ENCODE results near the gene CFAP100.

The CFAP100 gene

DNA sequence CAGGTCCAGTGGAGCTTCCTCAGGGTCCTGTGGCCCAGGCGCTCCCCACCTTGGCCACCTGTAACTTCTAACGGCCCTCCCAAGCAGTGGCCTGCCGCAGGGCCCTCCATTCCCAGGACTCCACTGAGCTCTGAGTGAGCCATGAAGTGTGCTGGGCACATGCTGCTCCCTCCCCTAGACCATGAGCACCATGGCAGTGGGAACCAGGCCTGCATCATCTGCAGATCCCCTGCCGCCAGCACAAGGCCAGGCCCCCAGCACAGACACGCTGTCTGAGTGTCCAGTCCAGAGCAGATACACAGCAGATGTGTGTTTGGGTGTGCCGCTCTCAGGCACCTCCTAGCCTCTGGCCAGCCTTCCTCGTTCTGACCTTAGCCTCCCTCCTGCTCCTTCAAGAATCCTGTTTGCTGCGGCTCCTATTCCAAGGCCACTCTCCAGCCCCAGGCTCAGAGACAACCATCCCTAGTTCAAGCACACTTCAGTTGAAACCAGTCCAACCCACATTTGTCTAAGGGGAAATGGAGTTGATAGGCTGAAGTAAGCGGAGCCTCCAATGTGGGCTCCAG, 30.5 kb upstream of the CFAP100 start:
- TF ChIP-seq GATA3 (IDR thresholded peaks at IDR 0.05; ENCODE audit: low read depth, low read length) (no peak), GATA2 (IDR thresholded peaks at IDR 0.05; ENCODE audit: low read depth, low read length) (no peak)

DNA sequence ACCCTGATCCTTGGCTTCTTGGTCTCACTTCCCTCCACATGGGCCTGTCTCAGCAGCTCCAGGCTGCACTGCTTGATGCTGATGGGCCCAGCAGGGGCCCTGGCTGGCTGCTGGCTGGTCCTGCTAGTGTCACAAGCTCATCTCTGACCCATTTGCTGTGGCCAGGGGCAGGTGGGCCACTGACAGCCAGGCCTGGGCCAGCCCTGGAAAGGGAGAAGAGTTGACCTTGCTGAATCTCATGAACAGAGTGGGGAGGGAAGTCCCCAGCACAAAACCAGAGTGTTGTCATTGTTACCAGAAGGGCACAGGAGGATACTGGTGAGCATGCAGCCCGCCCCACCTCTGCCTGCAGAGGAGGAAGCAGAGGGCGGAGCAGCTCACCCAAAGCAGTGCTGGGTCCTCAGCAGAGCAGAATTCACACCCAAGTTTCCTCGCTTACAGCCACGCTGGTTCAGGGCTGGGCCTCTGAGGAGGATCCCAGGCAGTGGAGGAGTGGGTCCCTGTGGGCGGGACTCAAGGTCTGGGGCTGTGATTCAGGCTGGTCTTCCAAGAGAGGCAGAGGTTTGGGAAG, 29.9 kb upstream of the CFAP100 start:
- TF ChIP-seq GATA2 (IDR thresholded peaks at IDR 0.05; ENCODE audit: low read depth, low read length) = no peak
- no peak for TF ChIP-seq GATA3 (IDR thresholded peaks at IDR 0.05; ENCODE audit: low read depth, low read length)

DNA sequence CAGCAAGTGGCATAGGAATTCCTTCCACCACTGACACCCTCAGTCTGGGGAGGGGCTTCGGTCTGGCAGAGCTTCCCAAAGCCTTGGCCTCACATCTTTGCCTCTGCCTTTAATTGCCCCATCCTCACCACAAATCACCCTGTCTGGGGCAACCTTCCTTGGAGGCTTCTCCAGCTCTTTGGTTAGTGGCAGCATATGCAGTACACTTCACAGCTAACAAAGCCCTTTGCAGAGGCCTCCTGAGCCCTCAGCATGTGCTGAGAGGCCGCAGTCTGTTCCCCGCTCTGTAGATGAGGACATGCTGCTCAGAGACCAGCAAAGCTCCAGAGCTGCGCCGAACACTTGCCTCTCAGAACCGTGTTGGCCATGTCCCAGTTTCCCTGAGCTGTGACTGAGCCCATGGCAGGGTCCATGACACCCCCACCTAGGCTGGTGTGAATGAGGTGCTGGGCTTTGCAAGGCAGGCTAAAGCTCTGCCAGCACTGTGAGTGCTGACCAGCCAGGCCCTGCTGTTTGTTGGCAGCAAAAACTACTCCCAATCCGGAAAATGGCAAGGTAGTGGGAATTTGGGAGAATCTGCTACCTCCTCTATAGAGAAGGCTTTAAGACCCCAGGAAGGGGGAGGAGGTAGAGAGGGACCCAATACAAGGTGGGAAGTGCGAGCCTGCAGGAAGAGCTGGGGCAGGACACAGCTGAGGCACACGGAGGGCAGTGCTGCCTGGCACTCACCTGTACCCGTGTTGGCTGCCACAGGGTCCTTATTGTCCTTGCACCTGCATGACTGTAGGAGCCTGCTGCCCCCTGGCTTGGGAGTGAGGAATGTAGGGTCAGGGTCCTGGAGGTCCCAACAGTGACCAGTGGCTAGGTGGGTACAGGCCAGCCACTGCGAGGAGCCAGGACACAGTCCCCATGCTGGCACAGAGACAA, 29.1 kb upstream of the CFAP100 start:
- no peak for TF ChIP-seq GATA2 (IDR thresholded peaks at IDR 0.05; ENCODE audit: low read depth, low read length)
- no peak for TF ChIP-seq GATA3 (IDR thresholded peaks at IDR 0.05; ENCODE audit: low read depth, low read length)

DNA sequence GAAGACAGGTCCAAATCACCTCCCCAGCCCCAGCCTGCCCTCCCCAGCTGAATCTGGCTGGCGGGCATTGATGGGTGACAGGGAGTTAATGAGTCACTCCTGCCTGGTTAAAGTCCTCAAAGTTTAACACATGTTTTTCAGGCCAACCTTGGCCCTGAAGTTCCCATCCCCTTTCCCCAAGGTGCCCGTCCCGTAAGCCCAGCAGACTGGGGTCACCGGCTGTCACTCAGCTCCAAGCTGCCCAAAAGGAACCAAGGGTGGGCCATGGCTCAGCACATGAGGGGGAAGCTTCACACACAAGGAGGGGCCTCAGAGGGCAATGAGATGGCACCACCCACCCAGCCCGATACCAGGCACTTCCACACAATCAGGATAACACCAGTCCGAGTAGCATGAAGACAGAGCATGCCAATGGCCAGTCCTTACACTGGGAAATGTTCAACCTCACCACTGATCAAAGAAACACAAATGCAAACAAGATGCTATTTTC, 27.3 kb upstream of the CFAP100 start:
- no peak for TF ChIP-seq GATA3 (IDR thresholded peaks at IDR 0.05; ENCODE audit: low read depth, low read length)
- no peak for TF ChIP-seq GATA2 (IDR thresholded peaks at IDR 0.05; ENCODE audit: low read depth, low read length)

DNA sequence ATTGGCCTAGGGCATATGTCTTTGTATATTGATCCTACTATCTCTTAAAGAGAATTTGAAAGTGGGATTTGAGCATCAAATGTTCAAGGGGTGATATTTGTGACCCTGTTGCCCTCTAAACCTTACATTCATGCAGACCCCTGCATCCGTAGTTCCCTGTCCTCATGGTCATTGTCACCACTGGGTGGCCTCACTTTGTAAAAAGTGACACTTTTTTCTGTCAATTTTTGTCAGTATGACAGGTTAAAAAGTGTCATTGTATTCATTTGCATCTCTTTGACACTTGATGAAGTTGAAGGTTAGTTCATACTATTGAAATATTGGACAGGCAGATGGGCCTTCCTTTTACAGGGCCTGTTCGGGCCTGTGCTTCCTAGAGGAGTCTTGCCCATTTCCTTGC, 25.2 kb upstream of the CFAP100 start:
- TF ChIP-seq GATA2 (IDR thresholded peaks at IDR 0.05; ENCODE audit: low read depth, low read length) (no peak), GATA3 (IDR thresholded peaks at IDR 0.05; ENCODE audit: low read depth, low read length) (no peak)

DNA sequence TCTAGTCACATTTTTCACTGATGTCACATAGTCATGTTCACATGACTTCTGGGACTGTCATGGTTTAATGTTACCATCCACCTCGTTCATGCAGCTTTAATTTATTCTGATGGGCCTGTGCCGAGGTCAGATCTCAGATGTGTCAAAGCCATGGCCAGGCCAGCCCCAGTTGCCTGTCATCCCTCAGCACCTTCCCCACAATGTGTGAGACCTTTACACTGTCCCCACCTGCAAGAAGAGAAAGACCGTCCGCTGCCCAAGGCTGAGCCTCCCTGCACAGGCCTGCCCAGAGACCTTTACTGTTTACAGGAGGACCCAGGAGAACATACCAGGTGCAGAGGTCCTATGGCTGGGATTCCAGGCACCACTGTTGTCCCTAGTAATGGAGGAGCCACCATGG, 24.7 kb upstream of the CFAP100 start:
- TF ChIP-seq GATA2 (IDR thresholded peaks at IDR 0.05; ENCODE audit: low read depth, low read length) (no peak), GATA3 (IDR thresholded peaks at IDR 0.05; ENCODE audit: low read depth, low read length) (no peak)

DNA sequence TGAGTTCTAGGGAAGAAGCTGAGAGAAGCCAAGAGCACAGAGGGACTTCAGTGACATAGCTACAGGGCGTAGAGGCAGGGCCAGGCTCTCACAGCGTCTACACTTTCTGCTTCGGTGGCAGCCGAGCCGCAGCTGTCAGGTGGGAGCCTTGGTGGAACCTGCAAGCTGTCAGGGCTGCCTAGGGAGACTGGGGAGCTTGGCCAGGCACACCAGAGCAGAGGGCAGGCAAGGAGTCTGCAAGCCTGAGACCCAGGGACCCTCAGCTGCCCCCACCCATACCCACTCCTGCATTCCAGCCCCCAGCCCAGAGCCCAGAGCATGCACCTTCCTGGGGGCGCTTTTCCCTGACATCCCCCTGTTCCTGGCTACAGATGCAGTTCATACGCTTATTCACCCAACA, 24.1 kb upstream of the CFAP100 start:
- no peak for TF ChIP-seq GATA3 (IDR thresholded peaks at IDR 0.05; ENCODE audit: low read depth, low read length)
- TF ChIP-seq GATA2 (IDR thresholded peaks at IDR 0.05; ENCODE audit: low read depth, low read length) = no peak

DNA sequence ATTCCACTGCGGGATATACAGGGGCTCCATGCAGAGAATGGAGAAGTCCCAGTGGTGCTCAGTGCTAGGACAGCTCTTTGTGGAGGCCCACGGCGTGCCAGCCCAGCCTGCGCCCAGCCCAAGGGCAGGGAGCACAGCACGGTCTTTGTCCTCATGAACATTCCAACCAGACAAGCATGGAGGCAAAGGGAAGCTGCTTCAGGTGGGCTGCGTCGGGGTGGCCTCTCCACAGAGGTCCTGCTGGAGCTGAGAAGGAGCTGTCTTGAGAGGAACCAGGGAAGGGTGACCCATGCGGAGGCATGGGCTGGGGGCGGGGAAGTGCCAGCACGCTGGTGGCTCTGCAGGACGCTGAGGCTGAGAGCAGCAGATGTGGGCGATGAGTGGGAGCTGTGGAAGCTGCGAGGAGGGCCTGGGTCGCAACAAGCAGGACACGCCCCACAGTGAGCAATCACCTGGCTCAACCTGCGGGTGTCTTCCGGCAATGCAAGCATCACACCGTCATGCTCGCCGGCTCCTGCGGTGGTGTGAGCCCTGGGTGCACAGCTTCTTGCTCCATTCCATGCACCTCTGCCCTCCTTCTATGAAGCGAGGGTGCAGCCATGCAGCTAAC, 23.5 kb upstream of the CFAP100 start:
- TF ChIP-seq GATA2 (IDR thresholded peaks at IDR 0.05; ENCODE audit: low read depth, low read length) = no peak
- no peak for TF ChIP-seq GATA3 (IDR thresholded peaks at IDR 0.05; ENCODE audit: low read depth, low read length)

DNA sequence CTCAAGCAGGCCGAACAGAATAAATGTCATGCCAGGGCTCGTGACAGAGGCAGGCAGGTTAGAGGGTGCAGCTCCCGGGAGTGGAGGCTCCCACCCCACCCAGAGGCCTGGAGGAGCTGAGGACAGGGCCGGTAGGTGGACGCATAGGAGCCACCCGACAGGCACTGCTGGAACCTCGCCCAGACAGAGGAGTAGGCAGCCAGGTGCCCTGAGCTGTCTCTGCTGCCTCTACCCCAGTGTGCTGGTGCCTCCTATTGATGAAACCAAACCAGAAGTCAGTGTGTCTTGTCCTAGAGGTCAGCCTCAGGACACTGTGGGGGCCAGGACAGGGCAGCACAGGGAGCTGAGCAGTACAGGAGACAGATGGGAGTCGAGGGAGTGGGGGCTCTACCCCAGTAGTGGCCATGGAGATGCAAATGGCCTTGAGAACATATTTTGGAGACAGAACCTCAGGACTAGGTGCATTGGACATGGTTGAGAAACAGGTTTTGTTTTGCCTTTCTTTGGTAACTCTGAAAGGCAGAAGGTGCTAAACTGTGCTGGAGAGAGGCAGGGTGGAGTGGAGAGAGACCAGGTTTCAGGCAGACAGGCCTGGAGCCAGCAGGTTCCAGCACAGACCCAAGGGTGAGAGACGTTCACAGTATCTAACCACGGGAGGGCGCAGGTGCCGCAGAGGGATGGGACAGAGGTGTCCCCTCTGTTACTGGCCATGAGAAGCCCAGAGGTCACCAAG, 22.1 kb upstream of the CFAP100 start:
- TF ChIP-seq GATA3 (IDR thresholded peaks at IDR 0.05; ENCODE audit: low read depth, low read length) = no peak
- no peak for TF ChIP-seq GATA2 (IDR thresholded peaks at IDR 0.05; ENCODE audit: low read depth, low read length)

DNA sequence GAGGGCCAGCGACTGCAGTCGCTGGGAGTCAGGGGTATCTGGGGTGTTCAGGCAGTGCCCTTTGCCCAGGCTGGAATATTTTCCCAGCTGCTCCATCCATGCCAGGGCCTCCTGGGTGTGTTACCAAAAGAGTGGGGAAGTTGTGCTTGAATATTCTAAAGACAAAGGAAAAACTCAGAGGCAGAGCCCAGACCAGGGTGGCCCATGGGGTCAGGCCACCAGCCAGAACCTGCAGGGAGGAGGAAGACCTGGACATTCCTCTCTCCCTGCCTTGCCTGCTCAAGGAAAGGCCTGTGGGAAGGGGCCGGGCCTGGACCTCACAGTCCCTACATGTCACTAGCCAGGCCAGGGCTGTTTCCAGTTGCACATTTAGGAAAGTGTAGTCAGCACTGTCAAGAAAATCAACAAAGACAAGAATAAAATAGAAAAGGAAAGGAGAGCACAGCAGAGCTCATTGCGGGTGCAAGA, 21.5 kb upstream of the CFAP100 start:
- no peak for TF ChIP-seq GATA3 (IDR thresholded peaks at IDR 0.05; ENCODE audit: low read depth, low read length)
- TF ChIP-seq GATA2 (IDR thresholded peaks at IDR 0.05; ENCODE audit: low read depth, low read length) = no peak

DNA sequence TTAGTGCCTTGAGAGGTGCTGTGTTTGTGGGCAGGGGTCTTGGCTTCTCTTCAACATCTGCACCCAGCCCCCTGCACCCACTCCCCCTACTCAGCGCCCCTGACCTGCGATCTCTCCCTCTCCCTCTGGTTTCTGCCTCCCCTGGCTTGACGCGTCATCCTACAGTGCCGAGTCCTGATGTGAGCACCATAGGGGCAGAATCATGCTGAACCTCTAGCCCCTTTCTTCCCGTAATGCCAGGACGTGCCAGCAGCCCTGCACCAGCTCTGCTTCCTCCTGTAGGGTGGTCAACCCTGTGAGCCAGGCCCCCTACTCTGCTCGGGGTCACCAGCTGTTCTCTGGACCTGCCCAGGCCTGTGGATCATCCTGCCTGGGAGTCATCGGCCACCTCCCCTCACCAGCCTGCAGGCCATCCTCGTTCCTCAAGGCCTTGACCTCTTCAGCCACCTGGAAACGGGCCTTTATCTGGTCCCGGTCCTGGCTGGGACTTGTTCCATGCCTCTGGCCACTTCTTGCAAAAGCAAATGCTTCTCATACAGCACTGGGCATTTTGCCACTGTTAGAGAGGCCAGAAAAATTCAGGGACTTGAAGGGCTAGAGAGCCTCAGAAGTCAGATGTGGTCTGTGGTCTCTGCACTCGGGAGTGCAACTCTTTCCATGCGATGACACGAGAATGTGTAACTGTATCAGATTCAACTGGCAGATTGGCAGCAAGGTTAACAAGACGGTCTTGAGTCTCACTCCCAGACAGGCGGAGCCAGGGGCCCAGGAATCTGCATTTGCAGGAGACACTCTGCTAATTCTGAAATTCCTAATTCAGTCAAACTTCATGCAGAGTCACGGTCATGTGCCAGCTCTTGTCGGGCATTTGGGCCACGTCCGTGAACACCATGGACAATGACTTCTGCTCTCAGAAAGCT, 20.8 kb upstream of the CFAP100 start:
- TF ChIP-seq GATA3 (IDR thresholded peaks at IDR 0.05; ENCODE audit: low read depth, low read length) = no peak
- TF ChIP-seq GATA2 (IDR thresholded peaks at IDR 0.05; ENCODE audit: low read depth, low read length) = no peak

DNA sequence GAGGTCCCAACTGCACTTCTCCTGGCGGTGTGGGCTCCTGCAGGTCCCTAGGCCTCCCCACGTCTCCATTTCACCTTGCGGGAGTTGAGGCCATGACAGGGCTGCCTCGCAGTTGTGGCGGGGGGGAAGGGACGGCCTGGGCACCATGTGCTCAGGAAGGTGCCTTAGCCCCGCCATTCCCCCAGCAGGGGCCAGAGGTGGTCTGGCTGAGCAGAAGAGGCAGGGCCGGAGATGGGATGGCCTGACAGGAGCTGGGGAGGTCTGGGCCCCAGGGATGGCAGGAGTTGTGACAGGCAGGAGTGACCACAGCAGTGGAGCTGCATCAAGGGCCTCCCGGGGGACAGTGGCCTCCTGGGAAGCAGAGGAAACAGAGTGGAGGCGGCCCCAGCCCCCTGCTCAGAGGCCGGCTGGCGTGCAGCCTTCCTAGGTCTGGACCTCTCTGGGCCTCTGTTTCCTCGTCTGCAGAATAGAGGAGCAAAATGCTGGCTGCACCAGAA, 18.8 kb upstream of the CFAP100 start:
- TF ChIP-seq GATA3 (IDR thresholded peaks at IDR 0.05; ENCODE audit: low read depth, low read length) (no peak), GATA2 (IDR thresholded peaks at IDR 0.05; ENCODE audit: low read depth, low read length) (no peak)
